HL-60 (cell line): ENCODE results near the gene PACS1.

Experiments used
- CTCF ChIP-seq: IDR thresholded peaks from one replicate; pipeline ENCODE4 v1.5.1; 2011; ENCODE audit warnings: low read length, control low read depth, inconsistent platforms; ENCODE audit not compliant: insufficient read depth
- POLR2AphosphoS5 ChIP-seq: IDR thresholded peaks from 2 replicates; pipeline ENCODE4 v1.6.1; 2012; ENCODE audit warnings: low read depth
- REST ChIP-seq: IDR thresholded peaks from 2 replicates; pipeline ENCODE4 v1.6.1; 2012; ENCODE audit warnings: low read depth; ENCODE audit not compliant: insufficient replicate concordance
- SPI1 ChIP-seq: IDR thresholded peaks from 2 replicates; pipeline ENCODE4 v1.6.1; 2012; ENCODE audit warnings: low read depth, mild to moderate bottlenecking, borderline replicate concordance

GRCh38 chr11:66181632-66182315, 111.7 kb downstream of the PACS1 start:
- TF ChIP-seq CTCF (no peak), REST (no peak), POLR2AphosphoS5 (no peak), SPI1 (no peak)
